ENCODE results near the gene MITD1. TPM values are rescaled to one million over a fixed set of nuclear protein-coding genes. Genes with fewer than 3 reads are reported as not detected.
"Not testable (repeated sequence)": the region's sequence is repeated elsewhere in the genome, so short reads cannot be mapped to it uniquely, and the experiment has no call there.

Gene MITD1
- total RNA-seq, 1 experiment from 2014 or later, result 29.3 TPM

- Mint-ChIP-seq H3K27ac (ENCODE audit: unreplicated experiment) (peak overlapping the region; percentile 94), H3K4me1 (ENCODE audit: low read depth, unreplicated experiment) (peaks cover 20% of the 10 kb centered on the region), H3K36me3 (ENCODE audit: insufficient read depth, unreplicated experiment) (peaks cover 14% of the 10 kb centered on the region), H3K9me3 (ENCODE audit: unreplicated experiment) (no peaks in the 10 kb centered on the region), H3K27me3 (ENCODE audit: insufficient read depth, unreplicated experiment) (no peaks in the 10 kb centered on the region), H3K4me3 (ENCODE audit: unreplicated experiment) (peak overlapping the region; percentile 98)
- Histone ChIP-seq H3K36me3 (ENCODE audit: control insufficient read depth, insufficient read depth, low read length) (peaks cover 2% of the 10 kb centered on the region; the same call in 1 of the 2 replicates), H3K4me3 (ENCODE audit: low read depth, low read length) (peak overlapping the region; percentile 75), H3K27me3 (replicated peaks; ENCODE audit: control insufficient read depth, insufficient read depth, low read length) (no peaks in the 10 kb centered on the region), H3K9me3 (no peaks in the 10 kb centered on the region), H3K4me1 (peaks cover 12% of the 10 kb centered on the region)
- DNase-seq, result no peak
- CTCF ChIA-PET, result interaction anchor here (0.8 to 2.3 kb wide), 5 partner anchors 15 to 198 kb away, joined by 3 to 13 read pairs (median 3); partner anchors contain the start of genes LIPT1, MITD1 and TSGA10
- POLR2A ChIA-PET, result interaction anchor here (0.6 to 2.5 kb wide), 8 partner anchors 15 to 715 kb away, joined by 3 to 52 read pairs (median 3); partner anchors contain the start of genes EIF5B, LIPT1, MITD1 and MRPL30
- intact Hi-C loops (cut with micrococcal nuclease; ENCODE audit: unreplicated experiment), result loop anchor here (2.0 to 5.0 kb wide), 3 partner anchors 39 to 347 kb away; partner anchors contain the start of genes EIF5B and TXNDC9
- TSS peak; percentile 39 for BruUV-seq (replicated peaks)
- TF ChIP-seq, protein P1, sequence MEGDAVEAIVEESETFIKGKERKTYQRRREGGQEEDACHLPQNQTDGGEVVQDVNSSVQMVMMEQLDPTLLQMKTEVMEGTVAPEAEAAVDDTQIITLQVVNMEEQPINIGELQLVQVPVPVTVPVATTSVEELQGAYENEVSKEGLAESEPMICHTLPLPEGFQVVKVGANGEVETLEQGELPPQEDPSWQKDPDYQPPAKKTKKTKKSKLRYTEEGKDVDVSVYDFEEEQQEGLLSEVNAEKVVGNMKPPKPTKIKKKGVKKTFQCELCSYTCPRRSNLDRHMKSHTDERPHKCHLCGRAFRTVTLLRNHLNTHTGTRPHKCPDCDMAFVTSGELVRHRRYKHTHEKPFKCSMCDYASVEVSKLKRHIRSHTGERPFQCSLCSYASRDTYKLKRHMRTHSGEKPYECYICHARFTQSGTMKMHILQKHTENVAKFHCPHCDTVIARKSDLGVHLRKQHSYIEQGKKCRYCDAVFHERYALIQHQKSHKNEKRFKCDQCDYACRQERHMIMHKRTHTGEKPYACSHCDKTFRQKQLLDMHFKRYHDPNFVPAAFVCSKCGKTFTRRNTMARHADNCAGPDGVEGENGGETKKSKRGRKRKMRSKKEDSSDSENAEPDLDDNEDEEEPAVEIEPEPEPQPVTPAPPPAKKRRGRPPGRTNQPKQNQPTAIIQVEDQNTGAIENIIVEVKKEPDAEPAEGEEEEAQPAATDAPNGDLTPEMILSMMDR (IDR thresholded peaks at IDR 0.05; ENCODE audit: insufficient read depth in 1 of 2, low read depth in 1 of 2, low read length in 1 of 2, severe bottlenecking in 1 of 2, unreplicated experiment in 1 of 2), result no peak
Measured at GRCh38 chr2:99140056-99140859, 40.6 kb downstream of the MITD1 start.

- Mint-ChIP-seq H3K4me1 (ENCODE audit: low read depth, unreplicated experiment) (peaks cover 20% of the 10 kb centered on the region), H3K4me3 (ENCODE audit: unreplicated experiment) (peak overlapping the region; percentile 51), H3K9me3 (ENCODE audit: unreplicated experiment) (peaks cover 7% of the 10 kb centered on the region), H3K27me3 (ENCODE audit: insufficient read depth, unreplicated experiment) (no peaks in the 10 kb centered on the region), H3K27ac (ENCODE audit: unreplicated experiment) (no peak overlapping the region), H3K36me3 (ENCODE audit: insufficient read depth, unreplicated experiment) (peaks cover 20% of the 10 kb centered on the region)
- peaks cover 12% of the 10 kb centered on the region for H3K4me1 ChIP-seq
- BruUV-seq (replicated peaks), result no TSS peak
- no peaks in the 10 kb centered on the region for H3K36me3 ChIP-seq (ENCODE audit: control insufficient read depth, insufficient read depth, low read length)
- H3K27me3 ChIP-seq (replicated peaks; ENCODE audit: control insufficient read depth, insufficient read depth, low read length), result no peaks in the 10 kb centered on the region
- DNase-seq, result no peak
- POLR2A ChIA-PET, result no interaction called here
- CTCF ChIA-PET, result no interaction called here
- intact Hi-C loops (cut with micrococcal nuclease; ENCODE audit: unreplicated experiment), result no loop called here
- TF ChIP-seq, protein P1 (IDR thresholded peaks at IDR 0.05; ENCODE audit: insufficient read depth in 1 of 2, low read depth in 1 of 2, low read length in 1 of 2, severe bottlenecking in 1 of 2, unreplicated experiment in 1 of 2), result no peak
- no peaks in the 10 kb centered on the region for H3K9me3 ChIP-seq
- no peak overlapping the region for H3K4me3 ChIP-seq (ENCODE audit: low read depth, low read length)
Measured at GRCh38 chr2:99139003-99139402, 41.9 kb downstream of the MITD1 start.

DNA sequence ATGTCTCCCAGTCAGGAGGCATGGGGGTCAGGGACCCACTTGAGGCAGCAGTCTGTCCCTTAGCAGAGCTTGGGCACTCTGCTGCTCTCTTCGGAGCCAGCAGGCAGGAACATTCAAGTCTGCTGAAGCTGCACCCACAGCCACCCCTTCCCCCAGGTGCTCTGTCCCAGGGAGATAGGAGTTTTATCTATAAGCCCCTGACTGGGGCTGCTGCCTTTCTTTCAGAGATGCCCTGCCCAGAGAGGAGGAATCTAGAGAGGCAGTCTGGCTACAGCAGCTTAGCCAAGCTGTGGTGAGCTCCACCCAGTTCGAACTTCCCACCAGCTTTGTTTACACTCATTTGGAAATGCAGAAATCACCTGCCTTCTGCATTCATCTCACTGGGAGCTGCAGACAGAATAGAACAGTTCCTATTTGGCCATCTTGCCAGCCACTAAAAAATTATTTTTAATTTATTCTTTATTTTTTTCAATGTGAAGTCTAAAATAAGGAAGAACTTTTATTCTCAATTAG, 45.8 kb downstream of the MITD1 start:
- H3K4me1 ChIP-seq; H3K27ac Mint-ChIP-seq (ENCODE audit: unreplicated experiment); DNase-seq; H3K36me3 Mint-ChIP-seq (ENCODE audit: insufficient read depth, unreplicated experiment); BruUV-seq (replicated peaks); H3K27me3 Mint-ChIP-seq (ENCODE audit: insufficient read depth, unreplicated experiment); H3K4me3 ChIP-seq (ENCODE audit: low read depth, low read length); H3K36me3 ChIP-seq (ENCODE audit: control insufficient read depth, insufficient read depth, low read length); H3K27me3 ChIP-seq (replicated peaks; ENCODE audit: control insufficient read depth, insufficient read depth, low read length); POLR2A ChIA-PET; intact Hi-C loops (cut with micrococcal nuclease; ENCODE audit: unreplicated experiment); H3K4me3 Mint-ChIP-seq (ENCODE audit: unreplicated experiment); H3K9me3 ChIP-seq; CTCF ChIA-PET: not testable (repeated sequence)
- H3K9me3 Mint-ChIP-seq (ENCODE audit: unreplicated experiment), result peaks cover 41% of the 10 kb centered on the region
- peaks cover 20% of the 10 kb centered on the region for H3K4me1 Mint-ChIP-seq (ENCODE audit: low read depth, unreplicated experiment)
